OCI-LY7 (cell line): Measurements from ENCODE around the gene LRIG1. TPM values are rescaled to one million over a fixed set of nuclear protein-coding genes. Genes with fewer than 3 reads are reported as not detected.

Source experiments
- BruUV-seq: library from RNA; stranded (reverse); fragments of 400-500 nt; replicated peaks from 2 replicates; lab custom pipeline; 2021; lab: Mats Ljungman, UMichigan
- CTCF ChIA-PET: fragments of 300-600 bp; sonication (Branson Sonifier 250); formaldehyde crosslinking; loops from one replicate; lab custom pipeline; 2022; ENCODE audit warnings: antibody characterized with exemption; ENCODE audit not compliant: unreplicated experiment; lab: Charles Lee
- POLR2A ChIA-PET: fragments of 300-600 bp; sonication (Branson Sonifier 250); formaldehyde crosslinking; loops from one replicate; lab custom pipeline; 2022; ENCODE audit warnings: antibody characterized with exemption; lab: Charles Lee
- DNase-seq: peaks from one replicate; pipeline ENCODE4 v3.0.0-alpha.2; 2015; ENCODE audit warnings: low spot score
- H2AFZ ChIP-seq: fragments of 200-600 bp; sonication (generic), shearing (Covaris generic); 2 replicates; pipeline ENCODE4 v1.6.1; 2014; ENCODE audit warnings: mild to moderate bottlenecking, antibody characterized with exemption, low read length, moderate library complexity
- H3K27ac ChIP-seq: fragments of 200-600 bp; sonication (generic); 2 replicates; pipeline ENCODE4 v1.5.1; 2014; ENCODE audit warnings: mixed run types, low read depth, mild to moderate bottlenecking, moderate library complexity, low read length, inconsistent platforms; ENCODE audit not compliant: poor library complexity, severe bottlenecking
- H3K36me3 ChIP-seq: fragments of 200-600 bp; sonication (generic); 2 replicates; pipeline ENCODE4 v1.6.1; 2014; ENCODE audit warnings: mild to moderate bottlenecking, antibody characterized with exemption, low read length, moderate library complexity, mixed read lengths; ENCODE audit not compliant: insufficient read depth
- H3K4me1 ChIP-seq: fragments of 200-600 bp; sonication (generic); 2 replicates; pipeline ENCODE4 v1.5.1; 2014; ENCODE audit warnings: mild to moderate bottlenecking, low read length; ENCODE audit not compliant: insufficient read depth, poor library complexity, severe bottlenecking
- H3K4me2 ChIP-seq: fragments of 200-600 bp; sonication (generic); 2 replicates; pipeline ENCODE4 v1.6.1; 2014; ENCODE audit warnings: mild to moderate bottlenecking, low read length
- H3K4me3 ChIP-seq: fragments of 200-600 bp; sonication (generic); 2 replicates; pipeline ENCODE4 v1.5.1; 2014; ENCODE audit warnings: mild to moderate bottlenecking, low read depth, low read length; ENCODE audit not compliant: poor library complexity, severe bottlenecking
- H3K79me2 ChIP-seq: fragments of 200-600 bp; sonication (generic); 2 replicates; pipeline ENCODE4 v1.6.1; 2016; ENCODE audit warnings: low read depth, mild to moderate bottlenecking, low read length, moderate library complexity, mixed read lengths; ENCODE audit not compliant: insufficient read depth
- H3K9me2 ChIP-seq: fragments of 200-600 bp; sonication (generic); 2 replicates; pipeline ENCODE4 v1.6.1; 2016; ENCODE audit warnings: mild to moderate bottlenecking, low read length, mixed read lengths; ENCODE audit not compliant: insufficient read depth
- H3K9me3 ChIP-seq: fragments of 200-600 bp; sonication (generic); 2 replicates; pipeline ENCODE4 v1.6.1; 2014; ENCODE audit warnings: mild to moderate bottlenecking, mixed run types, low read length, mixed read lengths
- H4K20me1 ChIP-seq: fragments of 200-600 bp; sonication (generic); 2 replicates; pipeline ENCODE4 v1.6.1; 2014; ENCODE audit warnings: mild to moderate bottlenecking, antibody characterized with exemption, low read length, moderate library complexity, mixed read lengths; ENCODE audit not compliant: insufficient read depth
- CTCF ChIP-seq: fragments of 200-600 bp; sonication (generic); conservative IDR thresholded peaks from 2 replicates; pipeline ENCODE4 v1.5.1; 2014; ENCODE audit warnings: mild to moderate bottlenecking, antibody characterized with exemption, low read length, moderate library complexity, mixed read lengths
- EZH2phosphoT487 ChIP-seq: fragments of 200-600 bp; sonication (generic); IDR thresholded peaks from 2 replicates; pipeline ENCODE4 v1.6.1; 2018; ENCODE audit warnings: low read depth, borderline replicate concordance, mild to moderate bottlenecking, mixed run types, antibody characterized with exemption, low read length, moderate library complexity, mixed read lengths
- intact Hi-C: fragments of 100-400 bp; cut with micrococcal nuclease; formaldehyde crosslinking; loops from one replicate; pipeline ENCODE4 v1.10.0; 2022; ENCODE audit not compliant: unreplicated experiment
- total RNA-seq, 2 experiments: library from RNA; depleted of rRNA in 1 of 2; stranded (reverse); fragments of >200 nt in 1 of 2; shearing (Covaris generic) in 1 of 2; gene quantifications; 2 replicates each; pipeline ENCODE4 v1.2.3, GENCODE V29; 2014 to 2022

Gene LRIG1
- total RNA-seq, 2 experiments from 2014 or later = 84.2 to 115 TPM

DNA sequence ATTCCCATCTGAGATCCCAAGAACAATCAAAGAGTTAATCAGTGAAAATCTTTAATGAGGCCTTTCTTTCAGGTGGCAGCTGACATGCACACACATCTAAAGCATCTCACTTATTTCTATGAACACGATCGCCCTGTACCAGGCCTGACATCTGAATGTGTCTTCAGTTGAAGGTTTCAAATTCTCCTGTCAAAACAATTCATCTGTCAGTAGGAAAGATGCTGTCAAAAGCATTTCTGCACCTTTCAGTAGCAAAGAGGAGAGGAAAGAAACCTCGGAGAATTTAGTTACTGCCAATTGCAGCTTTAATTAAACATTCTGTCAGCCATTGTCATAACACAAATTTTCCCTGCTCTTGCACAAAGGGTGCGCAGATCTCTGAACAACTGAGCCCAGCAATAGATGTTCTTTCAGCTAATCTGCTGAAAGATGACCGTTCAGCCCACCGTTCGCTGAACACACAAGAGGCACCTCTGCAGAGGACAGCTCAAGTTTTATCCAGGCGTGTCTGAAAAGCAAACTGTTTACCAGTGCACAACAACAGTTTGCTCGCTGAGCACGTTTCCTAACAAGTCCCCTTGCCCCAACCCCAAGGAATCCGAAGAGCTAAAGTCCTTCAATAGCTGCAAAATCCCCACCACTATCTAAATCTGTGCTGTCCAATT lies 34.1 kb downstream of the LRIG1 start:
- Histone ChIP-seq H3K4me3 (no peak overlapping the region), H3K9me2 (no peaks in the 10 kb centered on the region), H3K27ac (no peak overlapping the region), H2AFZ (no peak overlapping the region), H3K36me3 (peaks cover 70% of the 10 kb centered on the region), H4K20me1 (peaks cover 54% of the 10 kb centered on the region), H3K9me3 (no peaks in the 10 kb centered on the region), H3K79me2 (peaks cover 99% of the 10 kb centered on the region), H3K4me2 (no peak overlapping the region), H3K4me1 (peaks cover 51% of the 10 kb centered on the region)
- no TSS peak for BruUV-seq
- DNase-seq = no peak
- ChIA-PET CTCF (no interaction called here), POLR2A (interaction anchor here (0.6 to 6.2 kb wide), 12 partner anchors 9 to 1152 kb away, joined by 3 to 74 read pairs (median 4); no protein-coding TSS in a partner anchor)
- TF ChIP-seq CTCF (no peak), EZH2phosphoT487 (no peak)
- intact Hi-C loops = no loop called here

DNA sequence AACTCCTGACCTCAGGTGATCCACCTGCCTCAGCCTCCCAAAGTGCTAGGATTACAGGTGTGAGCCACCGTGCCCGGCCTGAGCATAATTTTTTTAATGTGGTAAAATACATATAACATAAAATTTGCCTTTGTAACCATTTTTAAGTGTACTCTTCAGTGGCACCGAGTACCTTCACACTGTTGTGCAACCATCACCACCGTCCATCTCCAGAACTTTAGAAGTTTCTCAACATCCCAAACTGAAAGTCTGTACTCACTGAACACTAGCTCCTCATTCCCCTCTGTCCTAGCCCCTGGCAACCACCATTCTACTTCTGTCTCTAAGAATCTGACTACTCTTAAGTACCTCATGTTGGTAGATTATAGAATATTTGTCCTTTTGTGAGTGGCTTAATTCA lies 35.2 kb downstream of the LRIG1 start:
- CTCF ChIA-PET = no interaction called here
- peaks cover 70% of the 10 kb centered on the region for H3K36me3 ChIP-seq
- no peak for DNase-seq
- H3K4me3 ChIP-seq = no peak overlapping the region
- no peak for TF ChIP-seq CTCF
- TF ChIP-seq EZH2phosphoT487 = no peak
- H3K79me2 ChIP-seq = peaks cover 99% of the 10 kb centered on the region
- H2AFZ ChIP-seq = no peak overlapping the region
- H3K9me3 ChIP-seq = no peaks in the 10 kb centered on the region
- no peaks in the 10 kb centered on the region for H3K9me2 ChIP-seq
- H3K4me1 ChIP-seq = peaks cover 51% of the 10 kb centered on the region
- no peak overlapping the region for H3K27ac ChIP-seq
- BruUV-seq = no TSS peak
- peaks cover 48% of the 10 kb centered on the region for H4K20me1 ChIP-seq
- POLR2A ChIA-PET = interaction anchor here (0.9 to 2.0 kb wide), 2 partner anchors 10 to 59 kb away, joined by 4 to 6 read pairs; no protein-coding TSS in a partner anchor
- intact Hi-C loops = no loop called here
- H3K4me2 ChIP-seq = no peak overlapping the region

- Histone ChIP-seq H3K36me3 (peaks cover 70% of the 10 kb centered on the region), H3K79me2 (peaks cover 95% of the 10 kb centered on the region), H2AFZ (no peak overlapping the region), H3K9me2 (no peaks in the 10 kb centered on the region), H3K4me3 (no peak overlapping the region), H4K20me1 (peaks cover 43% of the 10 kb centered on the region), H3K9me3 (no peaks in the 10 kb centered on the region), H3K4me1 (peaks cover 46% of the 10 kb centered on the region), H3K27ac (no peak overlapping the region), H3K4me2 (no peak overlapping the region)
- POLR2A ChIA-PET = interaction anchor here (0.6 to 2.0 kb wide), 4 partner anchors 9 to 550 kb away, joined by 3 to 6 read pairs (median 4); no protein-coding TSS in a partner anchor
- CTCF ChIA-PET = no interaction called here
- TF ChIP-seq CTCF = no peak
- no peak for TF ChIP-seq EZH2phosphoT487
- no TSS peak for BruUV-seq
- intact Hi-C loops = no loop called here
- DNase-seq = no peak
These were observed 35.8 kb downstream of the LRIG1 start for GRCh38 chr3:66465034-66465433.
